Endothelial cell of umbilical vein (primary cell): ENCODE measurements around the gene CAMSAP3. TPM values are rescaled to one million over a fixed set of nuclear protein-coding genes. Genes with fewer than 3 reads are reported as not detected.

Experiments
- BruUV-seq: library from RNA; stranded (reverse); fragments of 400-500 nt; replicated peaks from 2 replicates; lab custom pipeline; 2021; lab: Mats Ljungman, UMichigan
- CTCF ChIA-PET: fragments of 300-600, 350-600 bp; sonication (Branson Sonifier 250); formaldehyde crosslinking; loops from one replicate; lab custom pipeline; 2021; ENCODE audit warnings: antibody characterized with exemption, inconsistent platforms; lab: Charles Lee
- POLR2A ChIA-PET: fragments of 300-600, 350-600 bp; sonication (Branson Sonifier 250); formaldehyde crosslinking; loops from one replicate; lab custom pipeline; 2021; ENCODE audit warnings: antibody characterized with exemption, inconsistent platforms; lab: Charles Lee
- DNase-seq: peaks from one replicate; pipeline ENCODE4 v3.0.0-alpha.2; 2011; ENCODE audit warnings: low read depth, low spot score
- FAIRE-seq: peaks from 2 replicates; lab custom pipeline; 2011; peaks lifted over from hg19 to GRCh38; lab: Jason Lieb, UNC
- H2AFZ ChIP-seq: 2 replicates; pipeline ENCODE4 v1.6.0; 2012; ENCODE audit warnings: low read depth, low read length, control low read depth, inconsistent platforms
- H3K27ac ChIP-seq: 2 replicates; pipeline ENCODE4 v1.5.1; 2011; ENCODE audit warnings: low read depth, mild to moderate bottlenecking, control low read depth, low read length, moderate library complexity; ENCODE audit not compliant: insufficient read depth
- H3K27me3 ChIP-seq, 2 experiments: 2 replicates each; pipeline versions ENCODE4 v1.6.0 to v1.6.1; 2011; ENCODE audit warnings: low read length in 2 of 2, mixed read lengths in 1 of 2; ENCODE audit not compliant: control insufficient read depth in 2 of 2, insufficient read depth in 2 of 2
- H3K36me3 ChIP-seq, 2 experiments: 2 replicates in 1 of 2; 3 replicates in 1 of 2; pipeline ENCODE4 v1.5.1; 2011; ENCODE audit warnings: low read length in 2 of 2, mild to moderate bottlenecking in 1 of 2, moderate library complexity in 1 of 2; ENCODE audit not compliant: control insufficient read depth in 2 of 2, insufficient read depth in 2 of 2; ENCODE audit errors: extremely low read depth in 1 of 2
- H3K4me1 ChIP-seq: 3 replicates; pipeline ENCODE4 v1.5.1; 2011; ENCODE audit warnings: mild to moderate bottlenecking, low read length; ENCODE audit not compliant: control insufficient read depth, insufficient read depth; ENCODE audit errors: extremely low read depth
- H3K4me2 ChIP-seq: 2 replicates; pipeline ENCODE4 v1.6.1; 2011; ENCODE audit warnings: low read length, control low read depth, mixed read lengths; ENCODE audit not compliant: insufficient read depth
- H3K4me3 ChIP-seq, 3 experiments: fragments of 200-600 bp in 1 of 3; sonication (generic), shearing (Covaris generic) in 1 of 3; replicated peaks in 1 of 3; 2 replicates each; pipeline ENCODE4 v1.5.1; 2011 to 2016; ENCODE audit warnings: control low read depth in 3 of 3, low read length in 3 of 3, mild to moderate bottlenecking in 2 of 3, inconsistent platforms in 1 of 3, low read depth in 1 of 3, moderate library complexity in 1 of 3; ENCODE audit not compliant: insufficient read depth in 1 of 3
- H3K79me2 ChIP-seq: 2 replicates; pipeline ENCODE4 v1.6.0; 2012; ENCODE audit warnings: low read length, inconsistent platforms; ENCODE audit not compliant: control insufficient read depth, insufficient read depth
- H3K9ac ChIP-seq: replicated peaks from 2 replicates; pipeline ENCODE3; 2011; ENCODE audit warnings: low read length, control low read depth; ENCODE audit not compliant: insufficient read depth; ENCODE audit errors: extremely low read depth
- H3K9me1 ChIP-seq: replicated peaks from 3 replicates; pipeline ENCODE4 v1.6.0; 2011; ENCODE audit warnings: mild to moderate bottlenecking, low read length; ENCODE audit not compliant: control insufficient read depth, insufficient read depth; ENCODE audit errors: extremely low read depth
- H3K9me3 ChIP-seq: replicated peaks from 2 replicates; pipeline ENCODE4 v1.5.1; 2012; ENCODE audit warnings: low read length, inconsistent platforms; ENCODE audit not compliant: control insufficient read depth, insufficient read depth
- H4K20me1 ChIP-seq: replicated peaks from 2 replicates; pipeline ENCODE3; 2011; ENCODE audit warnings: mild to moderate bottlenecking, low read length; ENCODE audit not compliant: control insufficient read depth, insufficient read depth; ENCODE audit errors: extremely low read depth
- EZH2 ChIP-seq: IDR thresholded peaks from 2 replicates; pipeline ENCODE4 v1.6.1; 2012; ENCODE audit warnings: borderline replicate concordance, low read depth, mild to moderate bottlenecking, moderate library complexity, low read length, inconsistent platforms; ENCODE audit not compliant: severe bottlenecking
- FOS ChIP-seq: IDR thresholded peaks from 2 replicates; pipeline ENCODE4 v1.6.1; 2011; ENCODE audit warnings: mild to moderate bottlenecking, low read length, moderate library complexity, borderline replicate concordance; ENCODE audit not compliant: insufficient read depth
- GATA2 ChIP-seq: IDR thresholded peaks from 2 replicates; pipeline ENCODE4 v1.7.0; 2011; ENCODE audit warnings: low read depth, mild to moderate bottlenecking, moderate library complexity, mixed read lengths, low read length; ENCODE audit not compliant: insufficient read length, insufficient read depth
- JUN ChIP-seq: IDR thresholded peaks from 2 replicates; pipeline ENCODE4 v1.6.1; 2011; ENCODE audit warnings: borderline replicate concordance, low read depth; ENCODE audit not compliant: insufficient read length, insufficient read depth
- MYC ChIP-seq: IDR thresholded peaks from one replicate; pipeline ENCODE4 v1.6.1; 2011; ENCODE audit warnings: mild to moderate bottlenecking, low read depth, low read length
- POLR2A ChIP-seq: IDR thresholded peaks from 2 replicates; pipeline ENCODE4 v1.6.1; 2012; ENCODE audit warnings: low read depth, mild to moderate bottlenecking, control low read depth, low read length
- POLR2AphosphoS5 ChIP-seq: IDR thresholded peaks from 2 replicates; pipeline ENCODE4 v1.6.1; 2012; ENCODE audit warnings: low read depth, mild to moderate bottlenecking, control low read depth, low read length, moderate library complexity; ENCODE audit not compliant: insufficient read depth
- dilution Hi-C: fragments of 300-500 bp; cut with MboI; formaldehyde crosslinking; loops from one replicate; pipeline ENCODE4 v1.15.0; 2019; ENCODE audit warnings: low sequenced_read_pairs; ENCODE audit not compliant: extremely low pct_ligation_motif_present
- intact Hi-C: fragments of 100-400 bp; cut with micrococcal nuclease; formaldehyde crosslinking; loops from one replicate; pipeline ENCODE4 v1.10.0; 2022
- polyA plus RNA-seq, 4 experiments: library from polyadenylated mRNA; depleted of rRNA in 3 of 4; stranded (reverse) in 3 of 4; unstranded in 1 of 4; fragments of >200 nt; gene quantifications; 2 replicates each; pipeline versions ENCODE4 v1.2.1 to v1.2.3, GENCODE V29; 2011 to 2012; ENCODE audit warnings: missing spikeins in 1 of 4
- total RNA-seq: library from RNA; stranded (reverse); gene quantifications from 2 replicates; pipeline ENCODE4 v1.2.3, GENCODE V29; 2021
- TF ChIP-seq, protein P1 (sequence below), 2 donors: IDR thresholded peaks; 1 replicate in 1 of 2; 2 replicates in 1 of 2; pipeline ENCODE4 v1.5.1; 2011; ENCODE audit warnings: low read length in 2 of 2, mild to moderate bottlenecking in 2 of 2, moderate library complexity in 2 of 2, control low read depth in 1 of 2, inconsistent platforms in 1 of 2, low read depth in 1 of 2; ENCODE audit not compliant: insufficient read depth in 1 of 2; ENCODE audit errors: extremely low read depth in 1 of 2
- TF ChIP-seq, protein P2 (sequence below): IDR thresholded peaks from 2 replicates; pipeline ENCODE4 v1.6.1; 2011; ENCODE audit not compliant: insufficient read depth, insufficient read length

The CAMSAP3 gene
- total and polyA plus RNA-seq, 2 donors (not counting 3 experiments of a cell fraction or from before 2014, with no cell fraction given) = 0.11 to 0.22 TPM

DNA sequence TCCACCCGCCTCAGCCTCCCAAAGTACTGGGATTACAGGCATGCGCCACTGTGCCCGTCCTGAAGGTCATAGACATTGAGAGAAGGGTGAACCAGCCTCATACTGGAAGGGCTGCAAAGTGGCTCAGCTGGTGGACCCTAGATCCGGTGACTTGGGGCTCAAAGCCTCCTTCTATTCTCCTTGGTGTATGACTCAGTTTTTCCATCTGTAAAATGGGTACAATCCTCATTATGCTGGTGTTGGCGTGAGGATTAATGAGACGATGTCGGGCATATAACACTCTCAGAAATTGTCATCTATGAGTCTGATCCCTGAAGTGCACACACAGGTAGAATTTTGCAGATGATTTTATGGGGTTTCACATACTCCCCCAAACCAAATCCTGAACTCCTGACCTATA lies 5.8 kb upstream of the CAMSAP3 start:
- H3K4me2 ChIP-seq = no peak overlapping the region
- H3K27ac ChIP-seq = no peak overlapping the region
- H3K9me1 ChIP-seq = no peaks in the 10 kb centered on the region
- no peaks in the 10 kb centered on the region for H4K20me1 ChIP-seq
- TF ChIP-seq MYC = no peak
- TF ChIP-seq, protein P1, sequence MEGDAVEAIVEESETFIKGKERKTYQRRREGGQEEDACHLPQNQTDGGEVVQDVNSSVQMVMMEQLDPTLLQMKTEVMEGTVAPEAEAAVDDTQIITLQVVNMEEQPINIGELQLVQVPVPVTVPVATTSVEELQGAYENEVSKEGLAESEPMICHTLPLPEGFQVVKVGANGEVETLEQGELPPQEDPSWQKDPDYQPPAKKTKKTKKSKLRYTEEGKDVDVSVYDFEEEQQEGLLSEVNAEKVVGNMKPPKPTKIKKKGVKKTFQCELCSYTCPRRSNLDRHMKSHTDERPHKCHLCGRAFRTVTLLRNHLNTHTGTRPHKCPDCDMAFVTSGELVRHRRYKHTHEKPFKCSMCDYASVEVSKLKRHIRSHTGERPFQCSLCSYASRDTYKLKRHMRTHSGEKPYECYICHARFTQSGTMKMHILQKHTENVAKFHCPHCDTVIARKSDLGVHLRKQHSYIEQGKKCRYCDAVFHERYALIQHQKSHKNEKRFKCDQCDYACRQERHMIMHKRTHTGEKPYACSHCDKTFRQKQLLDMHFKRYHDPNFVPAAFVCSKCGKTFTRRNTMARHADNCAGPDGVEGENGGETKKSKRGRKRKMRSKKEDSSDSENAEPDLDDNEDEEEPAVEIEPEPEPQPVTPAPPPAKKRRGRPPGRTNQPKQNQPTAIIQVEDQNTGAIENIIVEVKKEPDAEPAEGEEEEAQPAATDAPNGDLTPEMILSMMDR (IDR thresholded peaks at IDR 0.05; ENCODE audit: extremely low read depth in 1 of 2, insufficient read depth in 1 of 2, low read depth in 1 of 2, low read length in 2 of 2) = no peak
- no peak for TF ChIP-seq EZH2
- TF ChIP-seq POLR2AphosphoS5 = no peak
- no peak for TF ChIP-seq GATA2
- TF ChIP-seq, protein P2, sequence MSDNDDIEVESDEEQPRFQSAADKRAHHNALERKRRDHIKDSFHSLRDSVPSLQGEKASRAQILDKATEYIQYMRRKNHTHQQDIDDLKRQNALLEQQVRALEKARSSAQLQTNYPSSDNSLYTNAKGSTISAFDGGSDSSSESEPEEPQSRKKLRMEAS = no peak
- TF ChIP-seq POLR2A = no peak
- no peak for TF ChIP-seq JUN
- TF ChIP-seq FOS = no peak
- BruUV-seq = no TSS peak
- H2AFZ ChIP-seq = no peak overlapping the region
- H3K27me3 ChIP-seq = peaks cover 1 to 4% of the 10 kb centered on the region in 2 experiments
- ChIA-PET POLR2A (interaction anchor here (0.6 kb wide), 1 partner anchor 42 kb away, joined by 3 read pairs; no protein-coding TSS in a partner anchor), CTCF (no interaction called here)
- no peak overlapping the region for H3K9ac ChIP-seq
- H3K36me3 ChIP-seq = no peaks in the 10 kb centered on the region
- DNase-seq (no peak), FAIRE-seq (no peak)
- dilution Hi-C loops (no loop called here), intact Hi-C loops (no loop called here)
- H3K79me2 ChIP-seq = no peaks in the 10 kb centered on the region
- no peaks in the 10 kb centered on the region for H3K4me1 ChIP-seq
- no peak overlapping the region for H3K4me3 ChIP-seq
- no peaks in the 10 kb centered on the region for H3K9me3 ChIP-seq
